Measurements from ENCODE around the gene MOCS1.

GRCh38 chr6:39896701-39897100, 37.6 kb downstream of the MOCS1 start:
- no peak for TF ChIP-seq CTCF (IDR thresholded peaks at IDR 0.05)
- TF ChIP-seq ZFX (IDR thresholded peaks at IDR 0.05; ENCODE audit: borderline replicate concordance), result no peak

Data from 22Rv1 (cell line).